ENCODE measurements around the gene NAA16. TPM values are rescaled to one million over a fixed set of nuclear protein-coding genes. Genes with fewer than 3 reads are reported as not detected.

Gene NAA16
- total RNA-seq, 2 donors from 2014 or later = 47.8 to 50.6 TPM

DNA sequence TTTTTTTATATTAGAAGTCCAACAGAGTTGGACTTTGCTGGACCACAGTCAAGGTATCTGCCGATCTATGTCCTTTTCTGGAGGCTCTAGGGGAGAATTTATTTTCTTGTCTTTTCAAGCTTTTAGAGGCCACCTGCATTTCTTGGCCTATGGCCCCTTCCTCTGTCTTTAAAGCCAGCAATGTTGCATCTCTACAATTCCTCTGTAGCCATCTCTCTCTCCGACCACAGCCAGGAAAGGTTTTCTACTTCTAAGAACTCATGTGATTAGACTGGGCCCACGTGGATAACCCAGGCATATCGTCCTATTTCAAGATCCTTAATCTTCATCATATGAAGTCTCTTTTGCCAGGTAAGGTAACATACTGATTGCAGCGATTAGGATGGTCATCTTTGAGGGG lies 102.8 kb downstream of the NAA16 start:
- no peak for TF ChIP-seq POLR2A (IDR thresholded peaks at IDR 0.05)
- TF ChIP-seq, protein P1, sequence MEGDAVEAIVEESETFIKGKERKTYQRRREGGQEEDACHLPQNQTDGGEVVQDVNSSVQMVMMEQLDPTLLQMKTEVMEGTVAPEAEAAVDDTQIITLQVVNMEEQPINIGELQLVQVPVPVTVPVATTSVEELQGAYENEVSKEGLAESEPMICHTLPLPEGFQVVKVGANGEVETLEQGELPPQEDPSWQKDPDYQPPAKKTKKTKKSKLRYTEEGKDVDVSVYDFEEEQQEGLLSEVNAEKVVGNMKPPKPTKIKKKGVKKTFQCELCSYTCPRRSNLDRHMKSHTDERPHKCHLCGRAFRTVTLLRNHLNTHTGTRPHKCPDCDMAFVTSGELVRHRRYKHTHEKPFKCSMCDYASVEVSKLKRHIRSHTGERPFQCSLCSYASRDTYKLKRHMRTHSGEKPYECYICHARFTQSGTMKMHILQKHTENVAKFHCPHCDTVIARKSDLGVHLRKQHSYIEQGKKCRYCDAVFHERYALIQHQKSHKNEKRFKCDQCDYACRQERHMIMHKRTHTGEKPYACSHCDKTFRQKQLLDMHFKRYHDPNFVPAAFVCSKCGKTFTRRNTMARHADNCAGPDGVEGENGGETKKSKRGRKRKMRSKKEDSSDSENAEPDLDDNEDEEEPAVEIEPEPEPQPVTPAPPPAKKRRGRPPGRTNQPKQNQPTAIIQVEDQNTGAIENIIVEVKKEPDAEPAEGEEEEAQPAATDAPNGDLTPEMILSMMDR (IDR thresholded peaks at IDR 0.05) = no peak
- Histone ChIP-seq H3K4me1 (no peaks in the 10 kb centered on the region), H3K9me3 (no peaks in the 10 kb centered on the region), H3K27ac (no peak overlapping the region), H3K36me3 (replicated peaks in 1 of 2; ENCODE audit: insufficient read depth in 1 of 2, low read depth in 2 of 2) (no peaks in the 10 kb centered on the region), H3K4me3 (no peak overlapping the region), H3K27me3 (no peaks in the 10 kb centered on the region)
- intact Hi-C loops (cut with DNase I) = no loop called here
- WGBS, 2 donors = 87 to 89% methylated on average over 5 of the region's 5 CpGs
- DNase-seq (no peak), ATAC-seq (no peak)

DNA sequence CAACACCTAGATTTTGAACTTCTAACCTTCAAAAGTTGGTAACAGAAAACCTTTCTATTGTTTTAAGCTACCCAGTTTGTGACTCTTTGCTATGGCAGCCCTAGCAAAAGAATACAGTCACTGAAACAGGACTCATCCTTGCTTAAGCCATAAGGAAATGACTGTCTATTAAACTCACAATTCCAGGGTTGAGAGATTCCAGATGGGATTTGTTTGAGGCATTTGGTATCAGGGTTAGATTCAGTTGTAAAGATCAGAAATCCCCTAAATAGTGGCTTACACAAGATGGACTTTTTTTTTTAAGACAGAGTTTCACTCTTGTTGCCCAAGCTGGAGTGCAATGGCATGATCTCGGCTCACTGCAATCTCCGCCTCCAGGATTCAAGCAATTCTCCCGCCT lies 105.2 kb downstream of the NAA16 start:
- H3K36me3 ChIP-seq (replicated peaks in 1 of 2; ENCODE audit: insufficient read depth in 1 of 2, low read depth in 2 of 2) = no peaks in the 10 kb centered on the region
- H3K4me1 ChIP-seq = no peaks in the 10 kb centered on the region
- TF ChIP-seq POLR2A (IDR thresholded peaks at IDR 0.05) = no peak
- TF ChIP-seq, protein P1 (IDR thresholded peaks at IDR 0.05) = no peak
- DNase-seq (no peak), ATAC-seq (no peak)
- WGBS, 2 donors = 29 to 89% methylated on average over 3 of the region's 3 CpGs
- H3K4me3 ChIP-seq = no peak overlapping the region
- H3K27ac ChIP-seq = no peak overlapping the region
- H3K9me3 ChIP-seq = no peaks in the 10 kb centered on the region
- intact Hi-C loops (cut with DNase I) = no loop called here
- H3K27me3 ChIP-seq = no peaks in the 10 kb centered on the region

DNA sequence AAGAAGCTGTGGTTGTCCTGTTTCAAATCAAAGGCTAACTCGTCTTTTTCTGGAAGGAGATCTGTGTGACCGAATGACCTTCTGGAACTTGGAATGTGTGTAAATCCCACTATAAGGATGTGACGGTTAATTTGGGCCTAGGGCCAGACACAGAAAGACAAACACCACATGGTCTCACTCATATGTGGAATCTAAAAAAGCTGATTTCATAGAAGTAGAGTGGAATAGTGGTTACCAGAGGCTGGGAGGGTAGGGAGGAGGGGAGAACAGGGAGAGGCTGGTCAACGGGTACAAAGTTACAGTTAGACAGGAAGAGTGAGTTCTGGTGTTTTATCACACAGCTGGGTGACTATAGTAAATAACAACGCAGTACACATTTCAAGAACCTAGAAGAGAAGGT lies 107.0 kb downstream of the NAA16 start:
- no peaks in the 10 kb centered on the region for H3K36me3 ChIP-seq (replicated peaks in 1 of 2; ENCODE audit: insufficient read depth in 1 of 2, low read depth in 2 of 2)
- ATAC-seq = no peak
- peaks cover 4% of the 10 kb centered on the region for H3K4me1 ChIP-seq
- no peak overlapping the region for H3K4me3 ChIP-seq
- no peaks in the 10 kb centered on the region for H3K9me3 ChIP-seq
- H3K27ac ChIP-seq = no peak overlapping the region
- TF ChIP-seq, protein P1 (IDR thresholded peaks at IDR 0.05) = no peak
- no peak for TF ChIP-seq POLR2A (IDR thresholded peaks at IDR 0.05)
- WGBS, 2 donors = 51 to 52% methylated on average over 5 of the region's 5 CpGs
- intact Hi-C loops (cut with DNase I) = no loop called here
- no peaks in the 10 kb centered on the region for H3K27me3 ChIP-seq
- no peak for DNase-seq

DNA sequence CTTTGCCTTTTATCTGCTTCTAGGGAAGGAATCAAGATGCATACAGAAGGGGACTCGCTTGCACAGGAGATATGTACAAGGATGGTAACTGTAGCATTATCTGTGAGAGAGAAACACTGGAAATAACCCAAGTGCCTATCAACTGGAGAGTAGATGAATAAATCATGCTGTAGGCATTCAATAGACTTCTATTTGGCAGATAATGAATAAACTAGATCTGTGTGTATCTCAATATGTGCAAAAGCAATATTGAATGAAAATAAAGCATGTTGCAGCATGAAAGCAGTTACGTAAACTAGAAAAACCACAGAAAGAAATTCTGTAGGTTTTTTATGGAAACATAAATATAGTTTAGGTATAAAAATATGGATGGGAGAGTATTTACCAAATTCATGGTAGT lies 107.7 kb downstream of the NAA16 start:
- H3K27me3 ChIP-seq = no peaks in the 10 kb centered on the region
- H3K4me3 ChIP-seq = no peak overlapping the region
- H3K36me3 ChIP-seq (replicated peaks in 1 of 2; ENCODE audit: insufficient read depth in 1 of 2, low read depth in 2 of 2) = no peaks in the 10 kb centered on the region
- DNase-seq = no peak
- no peak for TF ChIP-seq POLR2A (IDR thresholded peaks at IDR 0.05)
- TF ChIP-seq, protein P1 (IDR thresholded peaks at IDR 0.05) = no peak
- 92 to 95% methylated on average over 2 of the region's 2 CpGs for WGBS, 2 donors
- H3K27ac ChIP-seq = no peak overlapping the region
- H3K4me1 ChIP-seq = peaks cover 4% of the 10 kb centered on the region
- no peaks in the 10 kb centered on the region for H3K9me3 ChIP-seq
- no peak for ATAC-seq
- intact Hi-C loops (cut with DNase I) = no loop called here

DNA sequence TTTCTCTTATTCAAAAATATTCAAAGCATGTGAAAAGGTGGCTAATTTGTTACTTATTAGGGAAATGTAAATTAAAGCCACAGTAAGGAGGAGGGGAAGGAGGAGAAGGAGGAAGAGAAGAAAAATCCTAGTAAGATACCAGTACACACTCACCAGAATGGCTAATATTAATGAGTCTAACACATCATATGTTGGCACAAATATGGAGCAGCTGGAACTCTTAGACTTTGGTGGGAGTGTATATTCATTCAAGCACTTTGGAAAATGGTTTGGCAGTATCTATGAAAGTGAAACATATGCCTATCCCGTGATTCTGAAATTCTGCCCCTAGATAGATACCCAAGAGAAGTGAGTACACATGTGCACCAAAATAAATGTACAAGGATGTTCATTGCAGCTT lies 108.1 kb downstream of the NAA16 start:
- ATAC-seq (no peak), DNase-seq (no peak)
- no peak for TF ChIP-seq POLR2A (IDR thresholded peaks at IDR 0.05)
- TF ChIP-seq, protein P1 (IDR thresholded peaks at IDR 0.05) = no peak
- WGBS, 2 donors = 42 to 61% methylated on average over 1 of the region's 1 CpG
- no peaks in the 10 kb centered on the region for H3K27me3 ChIP-seq
- no peak overlapping the region for H3K4me3 ChIP-seq
- intact Hi-C loops (cut with DNase I) = no loop called here
- no peak overlapping the region for H3K27ac ChIP-seq
- H3K4me1 ChIP-seq = peaks cover 4% of the 10 kb centered on the region
- H3K9me3 ChIP-seq = no peaks in the 10 kb centered on the region
- no peaks in the 10 kb centered on the region for H3K36me3 ChIP-seq (replicated peaks in 1 of 2; ENCODE audit: insufficient read depth in 1 of 2, low read depth in 2 of 2)

Data from body of pancreas (tissue), 4 donors.